ENCODE measurements around the gene NFIC. TPM values are rescaled to one million over a fixed set of nuclear protein-coding genes. Genes with fewer than 3 reads are reported as not detected.
"Not testable (repeated sequence)": the region's sequence is repeated elsewhere in the genome, so short reads cannot be mapped to it uniquely, and the experiment has no call there.

The NFIC gene
- 23.1 and 34.2 TPM in 2 replicates for total RNA-seq (2014; rRNA removed; shearing (Covaris generic))

GRCh38 chr19:3365836-3366752, at the start of gene NFIC:
NFIC (plus strand) TSS chr19:3366583; CDS start chr19:3366637, 54 bp downstream.
- DNase-seq (ENCODE audit: low spot score): peak; percentile 55

- no peak for DNase-seq (ENCODE audit: low spot score)
Observed at GRCh38 chr19:3316659-3317207, 49.6 kb upstream of the NFIC start.

GRCh38 chr19:3319643-3320353, 46.6 kb upstream of the NFIC start:
- DNase-seq (ENCODE audit: low spot score): no peak

GRCh38 chr19:3320354-3320670, 46.1 kb upstream of the NFIC start:
- DNase-seq (ENCODE audit: low spot score): no peak

GRCh38 chr19:3320853-3321252, 45.5 kb upstream of the NFIC start:
- no peak for DNase-seq (ENCODE audit: low spot score)

- DNase-seq (ENCODE audit: low spot score): no peak
Observed at GRCh38 chr19:3321696-3322095, 44.7 kb upstream of the NFIC start.

GRCh38 chr19:3322199-3322978, 44.0 kb upstream of the NFIC start:
- DNase-seq (ENCODE audit: low spot score): no peak

GRCh38 chr19:3323026-3323425, 43.4 kb upstream of the NFIC start:
- no peak for DNase-seq (ENCODE audit: low spot score)

- no peak for DNase-seq (ENCODE audit: low spot score)
Observed at GRCh38 chr19:3323658-3324057, 42.7 kb upstream of the NFIC start.

GRCh38 chr19:3324405-3324856, 42.0 kb upstream of the NFIC start:
- peak; percentile 47 for DNase-seq (ENCODE audit: low spot score)

- DNase-seq (ENCODE audit: low spot score): no peak
Observed at GRCh38 chr19:3325451-3325850, 40.9 kb upstream of the NFIC start.

- no peak for DNase-seq (ENCODE audit: low spot score)
Observed at GRCh38 chr19:3328743-3329142, 37.6 kb upstream of the NFIC start.

- DNase-seq (ENCODE audit: low spot score): no peak
Observed at GRCh38 chr19:3330047-3330446, 36.3 kb upstream of the NFIC start.

- DNase-seq (ENCODE audit: low spot score): not testable (repeated sequence)
Observed at GRCh38 chr19:3332232-3332631, 34.2 kb upstream of the NFIC start.

- no peak for DNase-seq (ENCODE audit: low spot score)
Observed at GRCh38 chr19:3333020-3333583, 33.3 kb upstream of the NFIC start.

GRCh38 chr19:3333662-3334061, 32.7 kb upstream of the NFIC start:
- DNase-seq (ENCODE audit: low spot score): no peak

GRCh38 chr19:3334749-3335430, 31.5 kb upstream of the NFIC start:
- not testable (repeated sequence) for DNase-seq (ENCODE audit: low spot score)

- DNase-seq (ENCODE audit: low spot score): no peak
Observed at GRCh38 chr19:3335431-3336350, 30.7 kb upstream of the NFIC start.

- no peak for DNase-seq (ENCODE audit: low spot score)
Observed at GRCh38 chr19:3336351-3336679, 30.1 kb upstream of the NFIC start.
